Muscle of arm (tissue), 12 donors: Measurements from ENCODE around the gene MRPS10. TPM values are rescaled to one million over a fixed set of nuclear protein-coding genes. Genes with fewer than 3 reads are reported as not detected.
"Not testable (repeated sequence)": the region's sequence is repeated elsewhere in the genome, so short reads cannot be mapped to it uniquely, and the experiment has no call there.

ENCODE experiments used
- DNase-seq: peaks from one replicate; pipeline ENCODE4 v3.0.0-alpha.2; 2013
- polyA plus RNA-seq, 12 donors: library from polyadenylated mRNA; unstranded; fragments of 120-200 nt; gene quantifications; one replicate each; pipeline ENCODE4 v1.2.1, GENCODE V29; 2013; ENCODE audit not compliant: insufficient read length in 12 of 12

Gene MRPS10
- polyA plus RNA-seq, 12 donors = 29.4 to 46.0 (median 39.0) TPM; not detected in 1

DNA sequence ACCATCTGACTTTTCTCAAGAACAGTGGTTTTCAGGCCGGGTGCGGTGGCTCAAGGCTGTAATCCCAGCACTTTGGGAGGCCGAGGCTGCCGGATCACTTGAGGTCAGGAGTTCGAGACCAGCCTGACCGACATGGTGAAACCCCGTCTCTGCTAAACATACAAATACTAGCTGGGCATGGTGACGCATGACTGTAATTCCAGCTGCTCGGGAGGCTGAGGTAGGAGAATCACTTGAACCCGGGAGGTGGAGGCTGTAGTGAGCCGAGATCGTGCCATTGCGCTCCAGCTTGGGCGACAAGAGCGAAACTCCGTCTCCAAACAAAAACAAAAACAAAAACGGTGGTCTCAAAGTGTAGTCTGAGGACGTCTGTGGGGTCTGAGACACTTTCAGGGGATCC lies 1.2 kb downstream of the MRPS10 start:
- DNase-seq = not testable (repeated sequence)

DNA sequence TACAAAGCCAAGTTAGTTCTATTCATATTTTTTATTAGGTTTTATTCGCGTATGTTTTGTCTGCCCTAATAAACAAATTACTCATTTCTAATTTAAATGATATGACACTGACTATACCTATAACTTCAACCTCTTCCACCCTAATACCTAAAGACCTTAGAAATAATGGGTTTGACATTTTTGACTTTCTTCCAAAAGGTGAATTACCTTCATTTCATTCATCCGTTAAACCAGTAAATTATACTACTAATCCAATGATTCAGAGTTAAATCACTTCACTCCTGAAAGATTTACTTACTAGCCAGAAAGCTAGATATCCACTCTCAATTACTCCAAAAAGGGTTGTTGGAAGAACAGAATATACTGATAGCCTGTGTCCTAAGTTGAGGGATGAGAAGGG lies 5.2 kb downstream of the MRPS10 start:
- no peak for DNase-seq

DNA sequence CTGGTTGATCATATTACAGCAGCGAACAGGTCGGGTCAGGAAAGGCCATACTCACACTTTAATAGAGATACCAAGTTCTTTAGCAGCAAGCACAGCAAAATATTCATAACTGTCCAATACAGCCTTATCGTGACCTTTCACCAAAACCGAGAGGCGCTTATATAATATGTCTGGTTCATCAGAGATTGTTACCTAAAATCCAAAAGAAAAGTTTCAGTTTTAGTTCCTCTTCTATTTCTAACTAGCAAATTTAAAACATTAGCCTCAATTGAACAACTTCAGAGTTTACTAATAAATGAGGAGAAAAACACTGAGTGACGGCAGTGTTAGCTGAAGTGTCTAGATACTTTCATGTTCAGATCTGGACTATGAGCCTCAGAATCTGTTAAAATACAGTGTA lies 5.9 kb downstream of the MRPS10 start:
- DNase-seq = no peak

DNA sequence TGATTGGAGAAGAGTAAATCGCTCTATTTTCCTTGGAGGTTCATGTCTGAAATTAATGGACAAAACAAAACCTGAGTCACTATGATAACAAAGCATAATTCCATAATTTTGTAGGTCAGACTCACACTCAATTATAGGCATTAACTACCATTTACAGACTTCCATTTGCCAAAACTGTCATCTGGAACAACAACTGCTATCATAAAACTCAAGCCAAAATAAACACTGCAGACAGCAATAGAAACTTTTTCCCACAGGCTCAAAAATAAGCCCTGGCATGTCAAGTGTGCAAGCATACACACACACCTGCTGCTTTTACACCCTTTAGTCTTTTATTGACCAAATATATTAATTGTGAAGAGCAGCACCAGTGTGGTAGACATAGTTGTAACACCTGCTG lies 7.1 kb downstream of the MRPS10 start:
- no peak for DNase-seq

GRCh38 chr6:42207559-42207958 lies 10.1 kb downstream of the MRPS10 start:
- not testable (repeated sequence) for DNase-seq

GRCh38 chr6:42204768-42205282 lies 12.8 kb downstream of the MRPS10 start:
- no peak for DNase-seq

DNA sequence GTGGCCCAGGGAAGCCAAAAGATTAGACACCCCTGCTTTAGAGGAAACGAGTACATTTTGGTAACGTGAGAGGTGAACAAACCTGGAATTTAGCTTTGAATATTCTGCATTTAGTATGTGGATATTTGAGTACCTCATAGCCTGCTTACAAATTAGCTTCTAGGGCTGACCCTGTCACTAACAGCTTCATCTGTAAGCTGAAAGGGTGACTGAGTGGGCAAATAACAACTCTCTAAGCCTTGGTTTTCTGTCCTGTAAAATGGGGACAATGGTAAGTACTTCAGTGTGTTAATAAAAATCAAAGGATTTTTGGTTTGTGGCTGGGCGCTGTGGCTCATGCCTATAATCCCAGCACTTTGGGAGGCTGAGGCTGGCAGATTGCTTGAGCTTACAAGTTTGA lies 14.5 kb downstream of the MRPS10 start:
- DNase-seq = no peak

GRCh38 chr6:42202131-42202915 lies 15.3 kb downstream of the MRPS10 start:
- DNase-seq = not testable (repeated sequence)

- no peak for DNase-seq
Observed at GRCh38 chr6:42201382-42201781, 16.3 kb downstream of the MRPS10 start.

DNA sequence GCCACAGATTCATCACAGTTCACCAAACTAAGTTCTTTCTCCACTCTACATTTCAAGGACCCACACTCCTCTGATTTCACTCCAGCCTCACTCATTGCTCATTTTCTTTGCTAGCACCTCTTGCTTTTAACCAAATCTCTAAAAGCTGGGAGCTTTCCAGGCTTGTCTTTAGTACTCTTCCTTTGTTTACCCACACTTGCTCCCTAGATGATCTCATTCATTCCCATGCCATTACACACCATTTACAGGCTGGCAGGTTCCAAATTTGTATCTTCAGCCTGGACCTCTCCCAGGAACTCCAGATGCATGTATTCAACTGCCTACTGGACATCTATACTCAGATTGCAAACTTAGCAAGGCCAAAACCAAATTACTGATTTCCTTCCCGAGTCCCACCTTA lies 17.6 kb downstream of the MRPS10 start:
- DNase-seq = no peak

- no peak for DNase-seq
Observed at GRCh38 chr6:42199106-42199981, 18.3 kb downstream of the MRPS10 start.

DNA sequence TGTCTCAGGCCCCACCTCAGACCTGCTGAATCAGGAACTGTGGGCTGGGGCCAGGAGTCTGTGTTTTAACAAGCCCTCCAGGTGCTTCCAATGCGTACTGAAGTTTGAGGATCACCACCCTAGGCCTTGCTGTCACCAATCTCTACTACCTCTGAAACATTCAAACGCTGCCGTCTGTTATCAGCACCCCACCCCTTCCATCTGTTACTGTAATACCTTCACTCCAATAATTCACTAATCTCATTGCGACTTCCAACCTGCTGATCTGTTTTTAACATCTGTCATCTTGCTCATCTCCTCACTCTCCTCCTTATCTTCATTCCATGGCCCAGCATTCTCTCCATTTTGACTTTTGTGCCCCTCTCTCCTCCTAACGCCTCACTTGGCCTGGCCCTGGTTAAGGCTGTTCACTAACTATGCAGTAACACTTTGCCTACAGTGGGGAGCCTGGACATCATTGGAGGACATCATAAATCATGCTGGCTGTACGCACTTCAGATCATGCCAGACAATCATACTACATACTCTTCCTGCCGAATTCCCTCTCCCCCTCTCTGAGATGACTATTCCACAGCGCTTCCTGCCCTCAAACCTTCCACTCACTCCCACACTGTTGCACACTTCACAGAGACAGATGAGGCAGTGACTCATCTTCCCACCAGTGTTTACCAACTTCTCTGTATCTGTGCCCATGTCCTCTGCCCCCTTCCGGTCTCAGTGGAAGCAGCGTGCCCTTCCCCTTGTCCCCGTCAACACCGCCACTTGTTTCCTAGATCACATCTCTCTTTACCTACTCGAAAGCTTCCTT lies 19.9 kb downstream of the MRPS10 start:
- no peak for DNase-seq

- DNase-seq = no peak
Observed at GRCh38 chr6:42195415-42195814, 22.2 kb downstream of the MRPS10 start.

DNA sequence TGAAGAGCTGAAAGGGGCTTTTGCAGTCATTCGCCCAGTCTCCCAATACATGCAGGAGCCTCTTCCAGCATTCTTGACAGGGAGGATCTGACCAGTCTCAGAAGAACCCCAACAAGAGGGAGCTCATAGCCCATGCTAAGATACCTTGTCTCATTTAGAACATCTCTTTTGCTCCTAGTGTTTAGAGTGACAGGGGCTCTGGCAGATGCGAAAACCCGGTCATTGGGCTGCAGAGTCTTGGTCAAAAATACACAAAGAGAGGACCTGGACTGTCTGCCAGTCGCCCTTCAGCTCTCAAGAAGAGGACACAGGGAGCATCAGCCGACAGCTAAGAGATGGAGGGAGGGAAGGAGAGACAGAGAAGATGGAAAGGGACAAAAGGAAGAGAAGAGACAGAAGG lies 23.6 kb downstream of the MRPS10 start:
- DNase-seq = no peak

- no peak for DNase-seq
Observed at GRCh38 chr6:42193491-42193894, 24.2 kb downstream of the MRPS10 start.

DNA sequence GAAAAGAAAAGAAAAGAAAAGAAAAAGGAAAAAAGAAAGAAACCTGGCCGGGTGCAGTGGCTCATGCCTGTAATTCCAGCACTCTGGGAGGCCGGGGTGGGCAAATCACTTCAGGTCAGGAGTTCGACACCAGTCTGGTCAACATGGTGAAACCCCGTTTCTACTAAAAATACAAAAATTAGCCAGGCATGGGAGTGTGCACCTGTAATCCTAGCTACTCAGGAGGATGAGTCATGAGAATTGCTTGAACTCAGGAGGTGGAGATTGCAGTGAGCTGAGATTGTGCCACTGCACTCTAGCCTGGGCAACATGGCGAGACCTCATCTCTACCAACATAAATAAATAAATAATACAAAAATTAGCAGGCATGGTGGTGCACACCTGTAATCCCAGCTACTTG lies 25.3 kb downstream of the MRPS10 start:
- not testable (repeated sequence) for DNase-seq

- DNase-seq = no peak
Observed at GRCh38 chr6:42190554-42191183, 27.0 kb downstream of the MRPS10 start.

DNA sequence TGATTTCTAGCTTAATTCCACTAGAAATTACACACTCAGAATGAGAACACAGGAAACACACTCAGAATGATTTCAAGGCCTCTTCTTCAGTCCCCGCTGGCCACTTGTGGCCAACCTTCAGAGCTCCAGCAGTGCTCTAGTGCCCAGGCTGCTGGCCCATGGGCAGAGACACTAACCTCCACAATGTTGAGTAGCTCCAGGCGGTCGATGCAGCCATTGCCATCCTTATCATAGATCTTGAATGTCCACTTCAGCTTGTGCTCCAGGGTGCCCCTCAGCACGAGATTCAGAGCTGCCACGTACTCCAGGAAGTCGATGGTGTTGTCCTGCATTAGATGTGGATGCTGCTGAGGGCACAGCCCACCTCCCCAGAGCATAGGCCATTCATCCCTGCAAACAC lies 29.3 kb downstream of the MRPS10 start:
- DNase-seq = no peak

- DNase-seq = no peak
Observed at GRCh38 chr6:42185597-42185996, 32.1 kb downstream of the MRPS10 start.

DNA sequence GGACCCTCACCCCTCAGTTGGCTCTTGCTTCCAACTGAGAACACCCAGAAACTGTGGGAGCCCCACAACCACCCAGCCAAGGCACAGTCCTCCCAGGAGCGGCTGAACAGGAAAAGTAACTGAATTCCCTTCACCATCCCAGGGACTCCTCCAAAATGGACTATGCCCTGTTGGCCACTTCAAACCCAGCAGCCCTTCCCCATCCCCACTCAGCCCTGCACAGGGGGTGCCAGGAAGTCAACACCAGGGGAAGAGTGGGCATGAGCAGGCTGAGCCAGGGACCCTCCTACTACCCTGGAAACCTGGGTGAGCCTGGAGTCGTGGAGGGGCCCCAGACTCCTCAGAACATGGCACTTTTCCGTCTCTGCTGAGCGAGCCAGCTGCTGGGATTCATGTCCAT lies 33.2 kb downstream of the MRPS10 start:
- no peak for DNase-seq

- no peak for DNase-seq
Observed at GRCh38 chr6:42182101-42182500, 35.6 kb downstream of the MRPS10 start.

DNA sequence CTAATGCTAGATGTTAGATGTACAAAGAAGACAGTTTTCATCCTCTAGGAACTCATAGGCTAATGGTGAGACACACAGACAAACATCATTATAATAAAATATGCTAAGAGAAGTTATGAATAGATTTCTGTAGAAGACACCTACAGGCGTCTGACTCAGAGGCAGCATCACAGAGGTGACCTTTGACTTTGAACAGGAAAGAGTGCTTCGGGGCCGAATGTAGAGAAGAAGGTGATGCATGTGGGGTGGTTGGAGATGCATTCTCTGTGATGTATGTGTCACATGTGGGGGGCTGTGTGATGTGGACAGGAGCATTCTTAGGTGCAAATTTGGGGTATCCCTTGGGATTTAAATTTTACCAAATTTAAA lies 37.7 kb downstream of the MRPS10 start:
- DNase-seq = no peak
